Measurements from ENCODE around the gene TMEM255B. TPM values are rescaled to one million over a fixed set of nuclear protein-coding genes. Genes with fewer than 3 reads are reported as not detected.
"Not testable (repeated sequence)": the region's sequence is repeated elsewhere in the genome, so short reads cannot be mapped to it uniquely, and the experiment has no call there.

The TMEM255B gene
- total RNA-seq, 1 donor from 2014 or later, result 7.4 TPM

DNA sequence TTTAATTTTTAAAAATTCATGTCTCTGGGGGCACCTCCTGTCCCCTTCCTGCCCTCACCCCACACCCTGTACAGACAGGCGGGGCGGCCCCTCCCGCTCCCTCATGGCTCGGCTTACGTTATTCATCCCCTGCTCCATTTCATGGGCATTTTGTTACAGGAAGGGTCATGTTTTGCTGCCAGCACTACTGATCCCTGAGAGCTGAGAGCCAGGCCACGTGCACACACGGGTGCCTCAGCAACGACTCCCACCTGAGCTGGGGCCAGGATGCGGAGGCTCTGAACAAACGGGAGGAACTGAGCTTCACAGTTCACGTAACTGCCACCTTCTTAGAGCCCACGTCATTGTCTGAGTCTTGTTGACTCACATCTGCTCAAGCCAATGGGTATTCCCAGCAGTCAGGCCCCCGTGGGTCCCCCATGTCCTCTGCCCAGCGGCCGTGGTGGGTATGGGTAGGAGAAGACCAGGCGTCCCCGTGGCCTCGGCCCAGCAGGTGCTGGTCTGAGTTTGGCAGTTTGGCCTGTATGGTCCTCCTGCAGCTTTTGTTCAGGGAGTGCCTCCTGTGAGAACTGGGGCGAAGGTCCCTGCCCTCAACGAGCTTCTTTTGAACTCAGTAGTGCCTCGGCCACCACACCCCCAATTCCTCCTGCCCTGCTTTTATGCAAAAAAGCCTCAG lies 16.4 kb upstream of the TMEM255B start:
- H3K4me3 ChIP-seq (ENCODE audit: low read depth, low read length), result no peak overlapping the region
- TF ChIP-seq, protein P1, sequence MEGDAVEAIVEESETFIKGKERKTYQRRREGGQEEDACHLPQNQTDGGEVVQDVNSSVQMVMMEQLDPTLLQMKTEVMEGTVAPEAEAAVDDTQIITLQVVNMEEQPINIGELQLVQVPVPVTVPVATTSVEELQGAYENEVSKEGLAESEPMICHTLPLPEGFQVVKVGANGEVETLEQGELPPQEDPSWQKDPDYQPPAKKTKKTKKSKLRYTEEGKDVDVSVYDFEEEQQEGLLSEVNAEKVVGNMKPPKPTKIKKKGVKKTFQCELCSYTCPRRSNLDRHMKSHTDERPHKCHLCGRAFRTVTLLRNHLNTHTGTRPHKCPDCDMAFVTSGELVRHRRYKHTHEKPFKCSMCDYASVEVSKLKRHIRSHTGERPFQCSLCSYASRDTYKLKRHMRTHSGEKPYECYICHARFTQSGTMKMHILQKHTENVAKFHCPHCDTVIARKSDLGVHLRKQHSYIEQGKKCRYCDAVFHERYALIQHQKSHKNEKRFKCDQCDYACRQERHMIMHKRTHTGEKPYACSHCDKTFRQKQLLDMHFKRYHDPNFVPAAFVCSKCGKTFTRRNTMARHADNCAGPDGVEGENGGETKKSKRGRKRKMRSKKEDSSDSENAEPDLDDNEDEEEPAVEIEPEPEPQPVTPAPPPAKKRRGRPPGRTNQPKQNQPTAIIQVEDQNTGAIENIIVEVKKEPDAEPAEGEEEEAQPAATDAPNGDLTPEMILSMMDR (conservative IDR thresholded peaks at IDR 0.05; ENCODE audit: low read depth, low read length), result no peak
- DNase-seq (ENCODE audit: low read depth), result no peak

DNA sequence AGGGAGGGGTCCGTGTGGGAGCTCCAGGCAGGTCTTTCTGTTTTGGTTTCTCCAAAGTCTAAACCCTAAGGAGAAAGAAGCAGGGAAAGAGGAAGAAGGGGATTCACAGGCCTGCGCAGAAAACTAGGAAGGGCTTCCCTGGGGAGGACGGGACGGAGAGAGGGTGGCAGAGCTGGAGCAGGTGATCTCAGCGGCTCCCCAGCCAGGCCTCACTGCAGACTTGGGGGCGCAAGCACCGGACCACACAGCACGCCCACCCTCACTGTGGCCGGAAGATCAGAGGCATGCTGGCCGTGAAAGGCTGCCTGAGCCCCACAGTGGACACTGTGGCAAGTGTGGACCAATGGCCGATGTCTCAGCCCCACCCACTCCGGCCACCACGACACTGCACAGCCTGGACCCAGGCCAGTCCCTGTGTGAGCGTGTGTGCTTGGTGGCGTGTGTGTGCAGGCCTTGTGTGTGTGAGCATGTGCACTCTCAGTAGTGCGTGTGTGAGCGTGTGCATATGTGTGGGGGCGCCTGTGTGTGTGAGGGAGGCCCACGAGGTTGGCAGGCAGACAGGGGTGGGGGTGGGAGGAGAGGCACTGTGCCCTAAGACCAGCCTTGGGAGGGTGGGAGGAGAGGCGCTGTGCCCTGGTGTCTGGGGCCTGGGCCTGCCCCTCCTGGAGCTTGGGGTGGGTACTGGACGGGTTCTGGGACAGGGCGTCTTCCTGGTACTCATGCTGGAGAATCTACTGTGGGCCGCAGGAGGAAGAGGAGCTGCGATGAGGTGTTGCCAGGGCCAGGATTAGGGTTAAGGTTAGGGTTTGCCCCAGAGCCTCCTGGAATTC lies 15.4 kb upstream of the TMEM255B start:
- no peak overlapping the region for H3K4me3 ChIP-seq (ENCODE audit: low read depth, low read length)
- DNase-seq (ENCODE audit: low read depth), result no peak
- TF ChIP-seq, protein P1 (conservative IDR thresholded peaks at IDR 0.05; ENCODE audit: low read depth, low read length), result no peak

DNA sequence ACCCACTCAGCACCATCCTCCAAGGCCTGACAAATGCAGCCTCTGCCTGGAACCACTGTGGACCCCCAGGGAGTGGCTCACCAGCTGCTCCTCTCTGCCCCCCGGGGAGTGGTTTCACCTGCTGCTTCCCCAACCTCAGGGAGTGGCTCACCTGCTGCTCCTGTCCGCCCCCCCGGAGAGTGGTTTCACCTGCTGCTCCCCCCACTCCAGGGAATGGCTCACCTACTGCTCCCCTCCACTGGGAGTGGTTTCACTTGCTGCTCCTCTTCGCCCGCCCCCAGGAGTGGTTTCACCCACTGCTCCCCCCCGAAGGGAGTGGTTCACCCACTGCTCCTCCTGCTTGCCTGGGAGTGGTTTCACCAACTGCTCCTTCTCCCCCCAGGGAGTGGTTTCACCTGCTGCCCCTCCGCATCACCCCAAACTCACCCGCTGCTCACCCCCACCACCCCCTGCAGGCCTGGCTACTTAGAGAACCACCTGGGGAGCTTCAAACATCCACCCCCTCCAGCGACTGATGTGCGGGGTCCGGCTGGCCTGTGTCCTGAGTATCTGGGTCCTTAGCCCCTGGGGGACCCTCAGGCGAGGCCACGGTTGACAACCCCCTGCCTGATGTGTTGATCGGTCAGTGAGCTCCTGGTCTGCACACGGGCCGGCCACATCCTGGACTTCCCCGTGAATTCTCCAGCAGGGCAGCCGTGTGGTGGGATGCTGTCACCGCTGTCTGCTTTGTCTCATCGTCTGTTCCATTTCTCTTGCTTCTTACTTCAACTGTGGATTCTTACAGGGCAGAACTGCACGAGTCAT lies 14.6 kb upstream of the TMEM255B start:
- TF ChIP-seq, protein P1 (conservative IDR thresholded peaks at IDR 0.05; ENCODE audit: low read depth, low read length), result no peak
- no peak for DNase-seq (ENCODE audit: low read depth)
- H3K4me3 ChIP-seq (ENCODE audit: low read depth, low read length), result no peak overlapping the region

DNA sequence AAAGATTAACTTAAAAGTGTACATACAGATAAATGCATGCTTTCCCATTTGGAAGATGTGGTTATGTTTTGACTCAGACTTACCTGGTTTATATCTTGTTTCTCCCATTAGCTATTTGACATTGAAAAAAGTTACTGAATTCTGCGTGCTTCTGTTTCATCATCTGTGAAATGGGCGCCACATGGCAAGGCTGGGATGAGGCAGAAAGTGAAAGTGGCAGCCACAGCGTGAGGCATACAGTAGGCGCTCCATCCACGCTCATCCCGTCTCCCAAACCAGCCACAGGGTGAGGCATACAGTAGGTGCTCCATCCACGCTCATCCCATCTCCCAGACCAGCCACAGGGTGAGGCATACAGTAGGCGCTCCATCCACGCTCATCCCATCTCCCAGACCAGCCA lies 14.0 kb upstream of the TMEM255B start:
- no peak overlapping the region for H3K4me3 ChIP-seq (ENCODE audit: low read depth, low read length)
- TF ChIP-seq, protein P1 (conservative IDR thresholded peaks at IDR 0.05; ENCODE audit: low read depth, low read length), result no peak
- no peak for DNase-seq (ENCODE audit: low read depth)

DNA sequence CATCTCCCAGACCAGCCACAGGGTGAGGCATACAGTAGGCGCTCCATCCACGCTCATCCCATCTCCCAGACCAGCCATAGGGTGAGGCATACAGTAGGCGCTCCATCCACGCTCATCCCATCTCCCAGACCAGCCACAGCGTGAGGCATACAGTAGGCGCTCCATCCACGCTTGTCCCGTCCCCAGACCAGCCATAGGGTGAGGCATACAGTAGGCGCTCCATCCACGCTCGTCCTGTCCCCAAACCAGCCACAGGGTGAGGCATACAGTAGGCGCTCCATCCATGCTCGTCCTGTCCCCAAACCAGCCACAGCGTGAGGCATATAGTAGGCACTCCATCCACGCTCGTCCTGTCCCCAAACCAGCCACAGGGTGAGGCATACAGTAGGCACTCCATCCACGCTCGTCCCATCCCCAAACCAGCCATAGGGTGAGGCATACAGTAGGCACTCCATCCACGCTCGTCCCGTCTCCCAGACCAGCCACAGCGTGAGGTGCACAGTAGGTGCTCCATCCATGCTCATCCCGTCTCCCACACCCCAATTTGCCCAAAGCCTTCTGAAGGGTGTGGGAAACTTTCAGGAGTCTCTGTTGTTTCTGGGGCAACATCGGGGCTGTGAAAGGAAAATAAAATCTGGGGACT lies 13.4 kb upstream of the TMEM255B start:
- not testable (repeated sequence) for DNase-seq (ENCODE audit: low read depth); H3K4me3 ChIP-seq (ENCODE audit: low read depth, low read length)

DNA sequence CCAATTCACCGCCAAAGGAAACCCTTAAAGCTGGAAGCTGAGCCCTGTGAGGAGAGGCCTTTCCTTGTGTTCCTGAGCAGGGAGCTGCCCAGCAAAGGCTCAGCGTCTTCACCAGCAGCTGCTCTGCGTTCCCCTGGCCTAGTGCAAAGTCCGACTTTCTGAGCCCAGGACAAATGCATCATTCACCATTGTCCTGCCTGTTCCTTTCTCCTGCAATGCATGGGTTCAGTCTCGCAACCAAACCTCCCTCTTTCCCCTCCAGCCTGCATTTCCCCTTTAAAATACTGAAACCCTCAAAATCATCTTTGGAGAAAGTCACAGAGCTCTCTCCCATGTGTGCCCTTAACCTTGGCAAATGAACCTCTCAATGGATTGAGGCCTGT lies 12.9 kb upstream of the TMEM255B start:
- TF ChIP-seq, protein P1 (conservative IDR thresholded peaks at IDR 0.05; ENCODE audit: low read depth, low read length), result no peak
- H3K4me3 ChIP-seq (ENCODE audit: low read depth, low read length), result no peak overlapping the region
- no peak for DNase-seq (ENCODE audit: low read depth)

DNA sequence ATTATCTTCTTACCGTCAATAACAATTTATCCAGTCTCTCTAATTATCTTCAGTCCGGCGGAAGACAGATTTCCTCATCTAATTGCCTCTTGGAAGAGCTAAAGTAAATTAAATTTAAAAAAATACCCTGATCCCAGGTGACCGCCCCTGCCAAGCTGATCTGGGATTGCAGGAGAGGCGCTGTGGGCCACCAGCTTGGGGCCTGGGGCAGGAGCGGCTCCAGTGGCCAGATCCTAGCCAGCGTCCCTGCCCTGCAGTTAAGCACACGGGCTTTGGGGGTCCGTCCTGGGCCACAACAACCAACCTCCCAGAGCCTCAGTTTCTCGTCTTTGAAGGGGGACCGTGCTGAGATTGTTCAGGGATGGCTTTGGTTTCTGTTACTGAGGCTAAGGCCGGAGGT lies 12.4 kb upstream of the TMEM255B start:
- TF ChIP-seq, protein P1 (conservative IDR thresholded peaks at IDR 0.05; ENCODE audit: low read depth, low read length), result no peak
- H3K4me3 ChIP-seq (ENCODE audit: low read depth, low read length), result no peak overlapping the region
- no peak for DNase-seq (ENCODE audit: low read depth)
